ENCODE results near the gene ATF4.

ATF4 gene

GRCh38 chr22:39532215-39533073, 12.1 kb downstream of the ATF4 start, which contains the start of gene RPS19BP1:
TSS of gene RPS19BP1 (minus strand) at chr22:39532748. CDS start at chr22:39532738, 10 bp downstream.
- H3K4me3 ChIP-seq (ENCODE audit: low read depth, low read length) = peak within 1 kb of the TSS; percentile 98
- TF ChIP-seq CTCF (IDR thresholded peaks at IDR 0.05; ENCODE audit: low read depth, low read length) = no peak

GRCh38 chr22:39534092-39534506, 13.7 kb downstream of the ATF4 start:
- no peak overlapping the region for H3K4me3 ChIP-seq (ENCODE audit: low read depth, low read length)
- no peak for TF ChIP-seq CTCF (IDR thresholded peaks at IDR 0.05; ENCODE audit: low read depth, low read length)

DNA sequence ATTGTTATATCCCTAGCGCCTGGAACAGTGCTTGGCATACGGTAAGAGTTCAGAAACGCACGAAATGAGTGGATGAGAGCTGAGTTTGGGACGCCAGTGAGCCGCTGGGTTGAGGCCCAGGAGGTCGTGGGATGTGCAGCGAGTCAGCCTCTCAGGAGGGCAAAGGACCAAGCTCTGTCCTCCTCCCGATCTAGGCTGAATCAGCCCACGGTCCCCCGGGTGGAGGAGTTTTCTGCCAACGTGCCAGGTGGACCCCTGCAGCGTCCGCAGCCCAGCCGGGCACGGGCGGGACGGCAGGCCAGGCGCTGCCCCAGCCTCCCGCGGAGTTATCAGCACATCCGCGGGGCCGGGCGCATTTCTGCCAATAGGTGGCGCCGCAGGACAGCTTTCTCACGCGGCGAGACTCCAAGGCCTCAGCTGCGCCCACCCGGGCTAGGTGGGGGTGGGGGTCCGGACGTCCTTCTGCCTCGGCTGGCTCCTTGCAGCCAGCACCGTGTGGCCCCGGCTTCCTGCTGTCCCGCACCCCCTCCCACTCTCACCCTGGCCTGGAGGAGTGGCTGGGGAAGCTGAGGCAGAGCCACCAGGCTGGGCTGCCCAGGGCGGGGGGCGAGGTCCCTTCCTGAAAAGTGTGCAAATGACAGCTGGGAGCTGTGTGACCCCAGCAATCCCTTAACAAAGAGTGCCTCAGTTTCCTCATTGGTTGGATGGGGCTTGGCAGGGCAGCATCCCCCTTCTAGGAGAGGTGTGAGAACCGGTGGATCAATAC, 14.4 kb downstream of the ATF4 start:
- no peak overlapping the region for H3K4me3 ChIP-seq (ENCODE audit: low read depth, low read length)
- peak; percentile 78 for TF ChIP-seq CTCF (IDR thresholded peaks at IDR 0.05; ENCODE audit: low read depth, low read length)

- H3K4me3 ChIP-seq (ENCODE audit: low read depth, low read length) = no peak overlapping the region
- TF ChIP-seq CTCF (IDR thresholded peaks at IDR 0.05; ENCODE audit: low read depth, low read length) = no peak
Measured at GRCh38 chr22:39535357-39535725, 15.0 kb downstream of the ATF4 start.

DNA sequence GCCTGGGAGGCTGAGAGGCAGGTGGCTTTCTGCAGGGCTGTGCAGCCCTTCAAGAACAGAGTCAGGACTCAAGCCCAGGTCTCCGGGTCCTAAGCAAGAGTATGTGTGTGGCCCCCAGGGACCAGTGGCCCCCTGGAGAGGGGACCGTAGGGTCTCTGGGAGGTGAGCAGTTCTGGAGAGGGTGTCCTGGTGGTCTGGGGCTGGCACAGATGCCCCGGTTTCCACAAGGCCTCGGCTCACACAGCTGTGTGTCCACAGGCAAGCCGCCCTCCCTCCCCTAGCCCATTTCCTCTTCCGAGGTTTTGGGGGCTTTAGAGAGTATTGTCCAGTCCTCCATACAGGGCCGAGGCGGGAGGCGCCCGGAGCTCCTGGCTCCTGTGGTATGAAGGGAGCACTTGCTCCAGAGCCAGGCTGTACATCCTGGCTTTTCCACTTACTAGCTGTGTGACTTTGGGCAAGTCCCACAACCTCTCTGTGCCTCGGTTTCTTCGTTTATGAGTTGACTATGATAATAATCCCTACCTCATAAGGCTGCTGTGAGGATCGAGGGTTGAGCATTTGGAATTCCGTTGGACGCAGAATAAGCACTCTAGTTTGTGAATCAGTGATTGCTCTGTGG, 15.6 kb downstream of the ATF4 start:
- H3K4me3 ChIP-seq (ENCODE audit: low read depth, low read length) = no peak overlapping the region
- no peak for TF ChIP-seq CTCF (IDR thresholded peaks at IDR 0.05; ENCODE audit: low read depth, low read length)

DNA sequence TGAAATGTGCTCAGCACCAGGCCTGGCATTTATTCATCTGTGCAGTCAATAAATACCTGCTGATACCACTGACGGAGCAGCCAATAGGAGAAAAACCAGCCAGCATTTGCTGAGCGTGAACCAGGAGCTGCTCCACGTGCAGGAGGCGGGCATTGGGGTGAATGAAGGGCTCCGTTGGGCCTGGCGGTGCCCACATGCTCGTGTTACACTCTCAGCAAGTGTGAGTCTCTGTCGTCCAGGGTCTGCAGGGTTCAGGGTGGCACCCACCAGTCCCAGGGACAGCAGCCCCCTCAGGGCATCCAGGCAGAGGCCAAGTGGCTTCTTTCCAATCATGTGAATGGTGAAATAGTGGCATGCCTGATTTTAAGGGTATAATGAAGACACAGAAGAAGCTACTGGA, 16.3 kb downstream of the ATF4 start:
- no peak overlapping the region for H3K4me3 ChIP-seq (ENCODE audit: low read depth, low read length)
- TF ChIP-seq CTCF (IDR thresholded peaks at IDR 0.05; ENCODE audit: low read depth, low read length) = no peak
